Measurements from ENCODE around the gene TPRG1. TPM values are rescaled to one million over a fixed set of nuclear protein-coding genes. Genes with fewer than 3 reads are reported as not detected.
A peak's percentile ranks its signal among the peaks of the same experiment; 100 is the strongest.

The TPRG1 gene
- total RNA-seq, 6 experiments from 2014 or later = 8.0 to 33.6 (median 18.1) TPM

DNA sequence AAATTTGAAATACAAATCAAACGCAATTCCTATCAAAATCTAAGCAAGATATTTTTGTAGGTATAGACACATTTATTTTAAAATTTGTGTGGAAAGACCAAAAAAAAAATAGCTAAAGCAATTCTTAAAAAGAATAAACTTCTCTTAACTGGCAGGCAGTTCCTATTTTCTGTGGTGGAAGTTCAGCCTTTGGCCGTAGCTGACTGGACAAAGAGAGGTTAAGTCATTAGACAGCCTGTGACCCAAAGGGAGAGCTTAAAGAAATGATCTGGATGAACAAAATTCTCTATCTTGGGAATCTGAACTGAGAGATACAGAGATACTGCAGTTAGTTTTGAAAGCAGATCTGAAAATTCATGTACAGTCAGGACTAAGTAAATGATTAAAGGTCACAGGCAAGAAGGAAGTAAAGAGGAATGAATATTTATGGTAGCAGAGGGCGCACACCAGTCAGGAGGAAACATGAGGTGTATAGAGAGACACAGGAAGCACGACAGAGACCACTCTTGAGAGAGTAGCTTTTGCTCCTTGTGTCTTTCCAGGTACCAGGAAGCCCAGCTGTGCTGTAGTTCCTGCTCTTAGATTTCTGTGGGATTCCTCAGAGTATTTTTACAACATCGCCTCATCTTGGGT lies 57.5 kb downstream of the TPRG1 start:
- intact Hi-C loops (cut with DNase I) = no loop called here
- ATAC-seq (peak in 3 of 4 donors; percentile 9 to 36 (median 27)), DNase-seq (no peak)
- 66% methylated on average over 5 of the region's 5 CpGs for WGBS (ENCODE audit: insufficient coverage, low coverage, low lambda C conversion rate, missing lambda C conversion rate)
- Histone ChIP-seq H3K27ac (no peak overlapping the region), H3K4me3 (no peak overlapping the region), H3K27me3 (no peaks in the 10 kb centered on the region), H3K9me3 (no peaks in the 10 kb centered on the region), H3K36me3 (no peaks in the 10 kb centered on the region), H3K4me1 (no peaks in the 10 kb centered on the region)
- TF ChIP-seq, protein P1, sequence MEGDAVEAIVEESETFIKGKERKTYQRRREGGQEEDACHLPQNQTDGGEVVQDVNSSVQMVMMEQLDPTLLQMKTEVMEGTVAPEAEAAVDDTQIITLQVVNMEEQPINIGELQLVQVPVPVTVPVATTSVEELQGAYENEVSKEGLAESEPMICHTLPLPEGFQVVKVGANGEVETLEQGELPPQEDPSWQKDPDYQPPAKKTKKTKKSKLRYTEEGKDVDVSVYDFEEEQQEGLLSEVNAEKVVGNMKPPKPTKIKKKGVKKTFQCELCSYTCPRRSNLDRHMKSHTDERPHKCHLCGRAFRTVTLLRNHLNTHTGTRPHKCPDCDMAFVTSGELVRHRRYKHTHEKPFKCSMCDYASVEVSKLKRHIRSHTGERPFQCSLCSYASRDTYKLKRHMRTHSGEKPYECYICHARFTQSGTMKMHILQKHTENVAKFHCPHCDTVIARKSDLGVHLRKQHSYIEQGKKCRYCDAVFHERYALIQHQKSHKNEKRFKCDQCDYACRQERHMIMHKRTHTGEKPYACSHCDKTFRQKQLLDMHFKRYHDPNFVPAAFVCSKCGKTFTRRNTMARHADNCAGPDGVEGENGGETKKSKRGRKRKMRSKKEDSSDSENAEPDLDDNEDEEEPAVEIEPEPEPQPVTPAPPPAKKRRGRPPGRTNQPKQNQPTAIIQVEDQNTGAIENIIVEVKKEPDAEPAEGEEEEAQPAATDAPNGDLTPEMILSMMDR (IDR thresholded peaks at IDR 0.05) = no peak
- no peak for TF ChIP-seq POLR2A (IDR thresholded peaks at IDR 0.05)

DNA sequence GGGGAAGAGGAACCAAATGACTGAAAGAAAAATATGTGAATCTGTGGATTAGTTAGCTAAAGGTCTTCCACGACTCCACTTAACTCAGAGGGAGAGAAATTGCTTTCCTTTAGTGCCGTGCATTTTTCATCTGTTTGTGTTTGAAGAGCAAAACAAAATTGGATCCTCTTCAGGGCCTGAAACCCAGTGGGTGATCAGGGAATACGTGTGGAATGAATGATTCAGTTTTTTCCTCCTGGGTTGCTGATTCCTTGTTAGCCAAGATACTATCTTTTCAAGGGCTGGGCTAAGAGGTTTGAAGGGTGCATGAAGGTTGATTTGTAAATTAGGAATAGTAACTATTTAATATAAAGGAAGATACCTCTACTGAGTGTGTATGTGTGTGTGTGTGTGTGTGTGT lies 61.0 kb downstream of the TPRG1 start:
- no peaks in the 10 kb centered on the region for H3K27me3 ChIP-seq
- no peak overlapping the region for H3K4me3 ChIP-seq
- no peaks in the 10 kb centered on the region for H3K9me3 ChIP-seq
- H3K36me3 ChIP-seq = no peaks in the 10 kb centered on the region
- no peak for TF ChIP-seq POLR2A (IDR thresholded peaks at IDR 0.05)
- TF ChIP-seq, protein P1 (IDR thresholded peaks at IDR 0.05) = no peak
- intact Hi-C loops (cut with DNase I) = no loop called here
- DNase-seq (no peak), ATAC-seq (no peak)
- H3K4me1 ChIP-seq = no peaks in the 10 kb centered on the region
- WGBS (ENCODE audit: insufficient coverage, low coverage, low lambda C conversion rate, missing lambda C conversion rate) = 66% methylated on average over 3 of the region's 3 CpGs
- H3K27ac ChIP-seq = no peak overlapping the region

DNA sequence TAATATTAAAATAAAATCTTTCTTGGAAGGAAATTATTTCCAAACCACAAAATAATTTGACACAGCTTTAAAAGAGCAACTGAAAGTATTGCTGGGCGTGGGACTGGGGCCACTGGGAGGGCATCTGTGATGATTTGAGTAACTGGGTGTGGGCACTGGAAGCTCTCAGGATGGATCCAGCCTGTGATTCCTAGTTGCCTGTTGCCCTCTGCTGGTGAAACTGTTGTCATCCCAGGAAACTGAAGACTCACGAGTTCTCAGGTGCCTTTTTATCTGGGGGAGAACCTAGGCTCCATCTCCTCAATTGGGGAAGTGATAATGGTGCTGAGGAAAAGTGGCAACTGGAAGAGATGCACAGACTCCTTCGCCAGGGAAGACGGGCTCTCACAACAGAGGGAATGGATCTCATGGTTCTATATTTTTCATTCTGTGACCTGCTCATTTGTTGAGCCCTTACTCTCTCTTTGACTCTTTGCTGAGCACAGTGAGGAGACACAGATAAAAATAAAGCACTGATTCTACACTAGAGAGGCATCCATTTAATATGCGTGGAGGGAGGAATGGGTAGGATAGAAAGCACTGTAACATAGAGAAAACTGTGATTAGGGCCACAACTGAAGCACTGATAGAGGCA lies 61.6 kb downstream of the TPRG1 start:
- H3K27ac ChIP-seq = no peak overlapping the region
- intact Hi-C loops (cut with DNase I) = no loop called here
- no peak overlapping the region for H3K4me3 ChIP-seq
- no peaks in the 10 kb centered on the region for H3K9me3 ChIP-seq
- TF ChIP-seq, protein P1 (IDR thresholded peaks at IDR 0.05) = peak; percentile 45 to 60 (median 56)
- TF ChIP-seq POLR2A (IDR thresholded peaks at IDR 0.05) = no peak
- ATAC-seq = peak; percentile 81 to 89 (median 84)
- no peaks in the 10 kb centered on the region for H3K36me3 ChIP-seq
- no peaks in the 10 kb centered on the region for H3K27me3 ChIP-seq
- no peaks in the 10 kb centered on the region for H3K4me1 ChIP-seq
- DNase-seq = peak in 2 of 3 donors; percentile 19 to 46
- 47% methylated on average over 5 of the region's 5 CpGs for WGBS (ENCODE audit: insufficient coverage, low coverage, low lambda C conversion rate, missing lambda C conversion rate)

DNA sequence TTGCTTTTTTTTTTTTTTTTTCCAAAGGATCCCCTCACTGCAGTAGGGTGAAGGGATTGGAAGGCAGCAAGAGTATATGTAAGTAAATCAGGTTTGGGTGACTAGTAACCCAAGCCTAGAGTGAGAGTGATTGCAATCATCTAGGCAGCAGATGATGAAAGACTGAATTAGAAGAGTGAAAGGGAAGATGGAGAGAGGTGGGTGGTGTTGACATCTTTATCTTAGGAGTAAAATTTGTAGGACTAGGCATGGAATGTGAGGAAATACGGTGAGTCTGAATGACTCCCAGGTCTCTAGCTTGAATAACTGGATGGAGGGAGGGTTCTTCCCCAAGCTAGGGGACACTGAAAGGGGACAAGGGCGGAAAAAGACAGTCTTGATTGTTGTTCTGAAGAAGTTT lies 63.4 kb downstream of the TPRG1 start:
- H3K4me1 ChIP-seq = no peaks in the 10 kb centered on the region
- no peaks in the 10 kb centered on the region for H3K27me3 ChIP-seq
- no peak for ATAC-seq
- H3K27ac ChIP-seq = no peak overlapping the region
- 91% methylated on average over 2 of the region's 2 CpGs for WGBS (ENCODE audit: insufficient coverage, low coverage, low lambda C conversion rate, missing lambda C conversion rate)
- no peaks in the 10 kb centered on the region for H3K36me3 ChIP-seq
- intact Hi-C loops (cut with DNase I) = no loop called here
- no peaks in the 10 kb centered on the region for H3K9me3 ChIP-seq
- H3K4me3 ChIP-seq = no peak overlapping the region
- no peak for DNase-seq
- no peak for TF ChIP-seq POLR2A (IDR thresholded peaks at IDR 0.05)
- TF ChIP-seq, protein P1 (IDR thresholded peaks at IDR 0.05) = no peak

Measured in right lobe of liver (tissue), 6 donors.